ENCODE results near the gene PLIN5.
"Not testable (repeated sequence)": the region's sequence is repeated elsewhere in the genome, so short reads cannot be mapped to it uniquely, and the experiment has no call there.

PLIN5 gene

DNA sequence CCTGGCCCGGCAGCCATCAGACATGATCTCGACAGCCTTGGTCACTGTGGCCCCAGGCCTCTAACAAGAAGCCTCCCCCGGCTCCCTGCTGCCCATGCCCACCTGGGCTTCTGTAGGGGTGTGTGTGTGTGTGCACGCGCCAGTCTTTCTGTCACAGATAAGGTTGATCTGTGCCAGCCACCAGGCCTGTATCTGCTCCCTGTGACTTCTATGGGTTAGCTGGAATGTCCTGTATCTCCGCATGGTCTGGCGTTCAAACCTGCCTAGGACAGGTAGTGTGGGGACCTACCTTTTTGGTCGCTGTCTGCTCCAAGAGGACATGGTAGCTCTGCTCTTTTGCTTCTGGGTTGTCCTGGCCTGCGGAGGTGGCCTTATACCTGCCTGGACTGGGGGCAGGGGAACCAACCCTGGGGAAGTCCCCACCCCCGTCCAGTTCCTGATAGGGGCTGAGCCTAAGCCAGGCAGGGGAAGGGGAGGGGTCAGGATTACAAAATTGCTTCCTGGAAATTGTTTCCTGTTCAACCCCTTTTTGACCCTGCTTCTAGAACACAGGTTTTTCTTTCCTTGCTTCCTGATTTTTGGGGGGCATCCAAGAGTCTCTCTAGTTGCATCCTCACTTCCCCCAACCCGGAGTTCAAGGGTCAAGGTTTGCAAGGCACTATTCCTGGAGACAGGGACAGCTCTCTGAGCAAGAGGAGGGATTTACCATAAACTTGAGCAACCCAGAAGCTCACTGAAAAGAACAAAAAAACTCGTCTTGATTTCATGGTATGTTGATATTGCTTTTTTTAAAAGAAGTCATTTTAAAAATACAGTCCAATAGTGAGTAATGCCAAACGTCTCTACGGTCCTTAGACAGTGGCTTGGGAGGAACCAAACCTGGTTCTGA is 4.9 kb upstream of the PLIN5 start, which contains the start of gene LRG1:
Gene LRG1, minus strand, starts transcription at position 344 of the 889 bp plus-strand sequence. Its CDS starts 23 bp downstream, at position 321.
- H3K27ac Mint-ChIP-seq: no peak within 1 kb of the TSS
- no peaks in the 10 kb centered on the region for H3K27me3 Mint-ChIP-seq
- no peaks in the 10 kb centered on the region for H3K36me3 Mint-ChIP-seq
- peaks cover 10% of the 10 kb centered on the region for H3K4me1 Mint-ChIP-seq (ENCODE audit: low read depth)
- H3K9me3 Mint-ChIP-seq (ENCODE audit: low read depth): no peaks in the 10 kb centered on the region
- H3K4me3 Mint-ChIP-seq: no peak within 1 kb of the TSS

GRCh38 chr19:4539169-4539692 is 4.2 kb upstream of the PLIN5 start:
- H3K36me3 Mint-ChIP-seq: no peaks in the 10 kb centered on the region
- no peaks in the 10 kb centered on the region for H3K9me3 Mint-ChIP-seq (ENCODE audit: low read depth)
- no peaks in the 10 kb centered on the region for H3K27me3 Mint-ChIP-seq
- no peak overlapping the region for H3K27ac Mint-ChIP-seq
- no peak overlapping the region for H3K4me3 Mint-ChIP-seq
- peaks cover 10% of the 10 kb centered on the region for H3K4me1 Mint-ChIP-seq (ENCODE audit: low read depth)

DNA sequence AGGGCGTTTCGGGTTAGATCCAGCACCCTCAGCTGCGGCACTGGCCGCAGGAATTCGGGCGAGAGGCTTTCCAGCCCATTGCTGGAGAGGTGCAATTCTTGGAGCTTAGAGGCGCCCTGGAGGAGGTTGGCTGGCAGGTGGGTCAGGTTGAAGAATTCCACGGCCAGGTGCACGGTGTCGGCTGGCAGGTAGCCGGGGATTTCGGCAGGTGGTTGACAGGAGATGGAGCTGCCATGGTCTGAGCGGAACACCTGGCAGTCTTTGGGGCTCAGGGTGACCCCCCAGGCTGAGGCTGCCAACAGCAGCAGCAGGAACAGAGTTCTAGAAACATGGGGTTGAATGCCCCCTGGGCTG is 3.6 kb upstream of the PLIN5 start:
- Mint-ChIP-seq H3K4me3 (no peak overlapping the region), H3K27me3 (no peaks in the 10 kb centered on the region), H3K27ac (no peak overlapping the region), H3K9me3 (ENCODE audit: low read depth) (no peaks in the 10 kb centered on the region), H3K36me3 (no peaks in the 10 kb centered on the region), H3K4me1 (ENCODE audit: low read depth) (peaks cover 10% of the 10 kb centered on the region)

DNA sequence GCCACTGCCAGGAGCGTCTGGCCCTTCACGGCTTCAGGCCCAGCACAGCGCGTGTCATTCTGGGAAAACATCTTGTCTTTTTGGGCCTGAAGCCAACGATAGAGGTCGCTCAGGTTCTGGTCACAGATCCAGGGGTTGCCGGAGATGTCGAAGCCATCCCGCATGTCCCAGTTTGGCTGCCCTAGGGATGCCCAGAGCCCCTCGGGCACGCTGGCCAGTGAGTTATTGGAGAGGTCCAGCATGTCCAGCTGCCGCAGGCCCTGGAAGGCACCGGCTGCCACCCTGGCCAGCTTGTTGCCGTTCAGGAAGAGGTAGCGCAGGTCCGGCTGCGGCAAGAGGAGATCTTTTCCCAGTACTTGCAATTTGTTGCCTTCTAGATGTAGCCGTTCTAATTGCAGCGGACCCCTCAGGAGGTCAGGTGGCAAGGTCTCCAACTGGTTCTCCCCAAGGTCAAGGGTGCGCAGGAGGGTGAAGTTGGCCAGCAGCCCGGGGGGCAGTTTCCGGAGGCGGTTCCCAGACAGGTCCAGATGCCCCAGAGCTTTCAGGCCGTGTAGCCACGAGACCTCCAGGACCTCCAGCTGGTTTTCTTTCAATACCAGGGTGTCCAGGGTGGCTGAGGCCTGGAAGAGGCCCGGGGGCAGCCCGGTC is 3.1 kb upstream of the PLIN5 start:
- no peak overlapping the region for H3K27ac Mint-ChIP-seq
- no peak overlapping the region for H3K4me3 Mint-ChIP-seq
- no peaks in the 10 kb centered on the region for H3K27me3 Mint-ChIP-seq
- no peaks in the 10 kb centered on the region for H3K9me3 Mint-ChIP-seq (ENCODE audit: low read depth)
- H3K4me1 Mint-ChIP-seq (ENCODE audit: low read depth): peaks cover 10% of the 10 kb centered on the region
- H3K36me3 Mint-ChIP-seq: no peaks in the 10 kb centered on the region

- Mint-ChIP-seq H3K36me3 (no peaks in the 10 kb centered on the region), H3K4me1 (ENCODE audit: low read depth) (peaks cover 10% of the 10 kb centered on the region), H3K27ac (no peak overlapping the region), H3K9me3 (ENCODE audit: low read depth) (no peaks in the 10 kb centered on the region), H3K27me3 (no peaks in the 10 kb centered on the region), H3K4me3 (no peak overlapping the region)
These were observed 1.8 kb upstream of the PLIN5 start for GRCh38 chr19:4536798-4537197.

DNA sequence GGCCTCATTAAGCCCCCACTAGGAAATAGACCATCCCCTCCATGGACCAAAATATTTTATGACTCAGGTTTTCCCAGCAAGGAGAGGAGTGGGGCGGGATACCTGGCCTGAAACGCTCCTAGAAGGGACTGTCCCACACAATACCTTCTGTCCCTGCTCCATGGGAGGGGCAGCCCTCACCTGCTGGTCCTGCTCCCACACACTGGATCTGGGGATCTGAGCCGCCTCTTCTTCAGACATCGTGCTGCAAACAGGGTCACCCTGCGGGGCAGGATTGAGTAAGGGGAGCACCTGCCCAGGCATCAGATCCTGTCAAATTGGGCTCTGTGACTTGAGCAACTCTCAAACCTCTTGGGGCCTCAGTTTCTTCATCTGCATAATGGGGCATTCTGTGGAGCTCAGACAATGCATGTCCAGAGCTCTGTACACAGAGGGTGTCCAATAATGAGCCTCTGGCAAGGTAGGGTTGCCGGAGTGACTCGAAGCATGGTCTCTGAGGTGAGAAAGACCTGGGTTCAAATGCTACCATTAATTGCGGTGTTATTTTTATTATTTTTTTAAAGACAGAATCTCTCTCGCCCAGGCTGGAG is 1.1 kb downstream of the PLIN5 start:
- no peak overlapping the region for H3K27ac Mint-ChIP-seq
- no peaks in the 10 kb centered on the region for H3K27me3 Mint-ChIP-seq
- no peaks in the 10 kb centered on the region for H3K9me3 Mint-ChIP-seq (ENCODE audit: low read depth)
- no peaks in the 10 kb centered on the region for H3K36me3 Mint-ChIP-seq
- no peak overlapping the region for H3K4me3 Mint-ChIP-seq
- H3K4me1 Mint-ChIP-seq (ENCODE audit: low read depth): peaks cover 4% of the 10 kb centered on the region

GRCh38 chr19:4533334-4533733 is 1.7 kb downstream of the PLIN5 start:
- Mint-ChIP-seq H3K27ac (no peak overlapping the region), H3K36me3 (no peaks in the 10 kb centered on the region), H3K9me3 (ENCODE audit: low read depth) (no peaks in the 10 kb centered on the region), H3K4me3 (no peak overlapping the region), H3K4me1 (ENCODE audit: low read depth) (peaks cover 4% of the 10 kb centered on the region), H3K27me3 (no peaks in the 10 kb centered on the region)

DNA sequence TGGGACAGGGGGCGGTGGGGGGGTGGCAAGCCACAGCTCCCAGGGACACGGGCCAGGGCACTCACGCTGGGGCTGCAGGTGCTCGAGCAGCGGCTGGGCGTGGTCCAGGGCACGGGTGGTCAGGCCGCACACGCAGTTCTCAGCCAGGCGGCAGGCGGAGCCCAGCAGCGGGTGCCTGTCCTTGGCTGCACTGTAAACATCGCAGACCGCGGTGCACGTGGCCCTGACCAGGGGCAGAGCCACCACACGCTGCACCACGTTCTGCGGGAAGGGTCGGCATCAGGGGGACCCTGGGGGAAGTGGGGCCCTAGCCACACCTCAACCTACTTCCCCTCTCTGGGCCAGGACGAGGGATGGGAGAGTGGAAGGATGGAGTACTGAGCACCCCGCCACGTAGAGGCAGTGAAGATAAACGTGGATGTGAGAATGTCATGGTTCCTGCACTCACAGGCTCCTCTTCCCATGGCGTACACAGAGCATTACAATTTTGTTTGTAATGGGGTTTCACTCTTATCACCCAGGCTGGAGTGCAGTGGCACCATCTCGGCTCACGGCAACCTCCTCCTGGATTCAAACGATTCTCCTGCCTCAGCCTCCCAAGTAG is 3.4 kb downstream of the PLIN5 start:
- peaks cover 4% of the 10 kb centered on the region for H3K4me1 Mint-ChIP-seq (ENCODE audit: low read depth)
- no peaks in the 10 kb centered on the region for H3K36me3 Mint-ChIP-seq
- no peaks in the 10 kb centered on the region for H3K27me3 Mint-ChIP-seq
- H3K4me3 Mint-ChIP-seq: no peak overlapping the region
- no peaks in the 10 kb centered on the region for H3K9me3 Mint-ChIP-seq (ENCODE audit: low read depth)
- no peak overlapping the region for H3K27ac Mint-ChIP-seq

DNA sequence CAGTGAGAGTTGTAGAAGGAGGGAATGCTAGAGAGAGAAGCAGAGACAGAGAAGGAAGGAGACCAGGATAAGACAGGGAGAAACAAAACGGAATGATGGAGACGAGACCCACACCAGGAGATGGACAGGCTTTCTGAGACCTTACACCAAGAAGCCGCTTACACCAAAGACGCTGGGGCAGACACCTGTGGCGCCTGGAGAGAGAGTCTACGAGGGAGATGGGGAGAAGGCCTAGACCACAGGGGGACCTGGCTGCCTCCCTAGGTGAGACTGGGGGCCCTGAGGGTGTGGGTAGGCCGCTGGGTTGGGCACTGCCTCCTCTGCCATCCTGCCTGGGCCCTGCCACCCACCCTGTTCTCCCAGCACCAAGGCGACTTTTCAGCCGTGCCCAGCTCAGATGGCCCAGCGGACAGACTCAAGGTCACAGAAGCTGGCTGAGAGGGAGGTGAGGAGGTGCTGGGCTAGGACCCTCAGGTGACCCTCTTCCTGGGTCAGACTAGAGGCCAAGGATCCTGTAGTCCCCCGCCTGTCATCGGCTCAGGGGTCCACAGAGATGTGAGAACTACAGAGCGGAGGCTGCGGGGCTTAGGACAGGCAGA is 5.0 kb downstream of the PLIN5 start:
- Mint-ChIP-seq H3K36me3 (no peaks in the 10 kb centered on the region), H3K4me3 (no peak overlapping the region), H3K27ac (no peak overlapping the region), H3K9me3 (ENCODE audit: low read depth) (no peaks in the 10 kb centered on the region), H3K27me3 (no peaks in the 10 kb centered on the region), H3K4me1 (ENCODE audit: low read depth) (no peaks in the 10 kb centered on the region)

DNA sequence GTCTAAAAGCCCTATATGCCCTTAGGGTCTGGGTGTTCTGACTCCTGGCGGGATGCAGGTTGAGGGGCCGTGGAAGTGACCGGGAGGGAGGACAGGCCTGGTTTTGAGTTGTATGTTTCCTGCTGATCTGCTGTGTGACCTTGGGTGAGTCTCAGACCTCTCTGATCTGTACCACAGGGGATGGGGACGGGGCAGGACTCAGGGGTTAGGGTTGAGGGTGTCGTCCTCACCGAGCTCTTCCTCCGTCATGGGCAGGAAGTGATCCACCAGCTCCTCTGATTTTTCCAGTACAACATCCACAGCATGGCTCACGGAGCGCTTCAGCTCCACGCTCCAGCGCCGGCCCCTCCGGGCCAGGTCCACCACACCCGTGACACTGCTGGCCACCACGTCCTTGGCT is 6.2 kb downstream of the PLIN5 start:
- Mint-ChIP-seq H3K4me3 (no peak overlapping the region), H3K27ac (no peak overlapping the region), H3K9me3 (ENCODE audit: low read depth) (no peaks in the 10 kb centered on the region), H3K27me3 (no peaks in the 10 kb centered on the region), H3K4me1 (ENCODE audit: low read depth) (no peaks in the 10 kb centered on the region), H3K36me3 (no peaks in the 10 kb centered on the region)

GRCh38 chr19:4527377-4527776 is 7.6 kb downstream of the PLIN5 start:
- not testable (repeated sequence) for H3K4me1 Mint-ChIP-seq (ENCODE audit: low read depth); H3K9me3 Mint-ChIP-seq (ENCODE audit: low read depth); H3K36me3 Mint-ChIP-seq; H3K27me3 Mint-ChIP-seq; H3K27ac Mint-ChIP-seq; H3K4me3 Mint-ChIP-seq

DNA sequence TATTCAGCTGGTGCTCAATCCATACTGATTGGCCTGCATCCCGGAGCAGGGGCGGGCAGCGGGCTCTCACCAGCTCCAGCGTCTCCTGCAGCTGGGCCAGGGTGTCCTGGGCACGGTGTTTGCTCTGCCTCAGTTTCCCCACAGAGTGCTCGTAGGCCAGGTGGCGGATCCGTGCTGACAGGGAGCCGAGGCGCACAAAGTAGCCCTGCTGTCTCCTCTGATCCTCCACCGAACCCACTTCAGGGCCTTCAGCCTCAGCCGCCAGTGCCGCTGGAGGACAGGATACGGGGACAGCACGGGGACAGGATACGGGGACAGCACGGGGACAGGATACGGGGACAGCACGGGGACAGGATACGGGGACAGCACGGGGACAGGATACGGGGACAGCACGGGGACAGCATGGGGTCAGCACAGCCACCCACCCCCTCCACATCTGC is 9.4 kb downstream of the PLIN5 start:
- Mint-ChIP-seq H3K4me3 (no peak overlapping the region), H3K36me3 (no peaks in the 10 kb centered on the region), H3K27me3 (peaks cover 1% of the 10 kb centered on the region), H3K4me1 (ENCODE audit: low read depth) (no peaks in the 10 kb centered on the region), H3K9me3 (ENCODE audit: low read depth) (no peaks in the 10 kb centered on the region), H3K27ac (no peak overlapping the region)

GRCh38 chr19:4524808-4525562 is 10.0 kb downstream of the PLIN5 start:
- H3K4me1 Mint-ChIP-seq (ENCODE audit: low read depth): no peaks in the 10 kb centered on the region

More at GRCh38 chr19:4524808-4525562, 10.0 kb downstream of the PLIN5 start:
- Mint-ChIP-seq H3K4me3 (no peak overlapping the region), H3K9me3 (ENCODE audit: low read depth) (no peaks in the 10 kb centered on the region), H3K27me3 (peaks cover 1% of the 10 kb centered on the region), H3K36me3 (no peaks in the 10 kb centered on the region), H3K27ac (no peak overlapping the region)

All from activated naive CD8-positive, alpha-beta T cell (primary cell).